CD4-positive, alpha-beta T cell treated with Interferon alpha-2 for 1 hour (primary cell): ENCODE data around the gene CRHR1.
"Not testable (repeated sequence)": the region's sequence is repeated elsewhere in the genome, so short reads cannot be mapped to it uniquely, and the experiment has no call there.

Source experiments
- DNase-seq, 2 donors: peaks; one replicate each; pipeline ENCODE4 v3.0.0-alpha.2; 2020 to 2022

CRHR1 gene

GRCh38 chr17:45784293-45784740, at the start of gene CRHR1:
Gene CRHR1 (plus strand): TSS chr17:45784320. CDS start chr17:45784545, 225 bp downstream.
- DNase-seq = no peak

GRCh38 chr17:45734598-45734997, 49.5 kb upstream of the CRHR1 start:
- no peak for DNase-seq

GRCh38 chr17:45735488-45735887, 48.6 kb upstream of the CRHR1 start:
- no peak for DNase-seq

GRCh38 chr17:45739786-45740185, 44.3 kb upstream of the CRHR1 start:
- DNase-seq = no peak

- peak; percentile 6 to 39 for DNase-seq
These were observed 43.4 kb upstream of the CRHR1 start for GRCh38 chr17:45740553-45741330.

GRCh38 chr17:45742251-45742650, 41.9 kb upstream of the CRHR1 start:
- no peak for DNase-seq

- no peak for DNase-seq
These were observed 40.3 kb upstream of the CRHR1 start for GRCh38 chr17:45743626-45744326.

GRCh38 chr17:45744826-45745225, 39.3 kb upstream of the CRHR1 start:
- DNase-seq = not testable (repeated sequence)

- DNase-seq = no peak
These were observed 38.3 kb upstream of the CRHR1 start for GRCh38 chr17:45745601-45746494.

- no peak for DNase-seq
These were observed 36.2 kb upstream of the CRHR1 start for GRCh38 chr17:45747911-45748310.

GRCh38 chr17:45748731-45749310, 35.3 kb upstream of the CRHR1 start:
- no peak for DNase-seq

- DNase-seq = no peak
These were observed 34.2 kb upstream of the CRHR1 start for GRCh38 chr17:45749831-45750335.

- no peak for DNase-seq
These were observed 33.2 kb upstream of the CRHR1 start for GRCh38 chr17:45750779-45751440.

GRCh38 chr17:45751466-45751865, 32.7 kb upstream of the CRHR1 start:
- no peak for DNase-seq

GRCh38 chr17:45752246-45752645, 31.9 kb upstream of the CRHR1 start:
- DNase-seq = no peak

- DNase-seq = no peak
These were observed 30.4 kb upstream of the CRHR1 start for GRCh38 chr17:45753645-45754225.

GRCh38 chr17:45755050-45755449, 29.1 kb upstream of the CRHR1 start:
- no peak for DNase-seq

- DNase-seq = no peak
These were observed 27.7 kb upstream of the CRHR1 start for GRCh38 chr17:45756266-45756991.

- DNase-seq = no peak
These were observed 26.5 kb upstream of the CRHR1 start for GRCh38 chr17:45757431-45758218.

GRCh38 chr17:45758544-45758943, 25.6 kb upstream of the CRHR1 start:
- no peak for DNase-seq
